ENCODE results near the gene FGD3. TPM values are rescaled to one million over a fixed set of nuclear protein-coding genes. Genes with fewer than 3 reads are reported as not detected.

FGD3 gene
- total and polyA plus RNA-seq, 9 of the 15 experiments (the other 6 are each of a cell fraction or from before 2014, with no cell fraction given): 0.07 to 1.3 (median 0.29) TPM

GRCh38 chr9:93003552-93004407, 56.5 kb downstream of the FGD3 start (continued):
- TF ChIP-seq, protein P1, sequence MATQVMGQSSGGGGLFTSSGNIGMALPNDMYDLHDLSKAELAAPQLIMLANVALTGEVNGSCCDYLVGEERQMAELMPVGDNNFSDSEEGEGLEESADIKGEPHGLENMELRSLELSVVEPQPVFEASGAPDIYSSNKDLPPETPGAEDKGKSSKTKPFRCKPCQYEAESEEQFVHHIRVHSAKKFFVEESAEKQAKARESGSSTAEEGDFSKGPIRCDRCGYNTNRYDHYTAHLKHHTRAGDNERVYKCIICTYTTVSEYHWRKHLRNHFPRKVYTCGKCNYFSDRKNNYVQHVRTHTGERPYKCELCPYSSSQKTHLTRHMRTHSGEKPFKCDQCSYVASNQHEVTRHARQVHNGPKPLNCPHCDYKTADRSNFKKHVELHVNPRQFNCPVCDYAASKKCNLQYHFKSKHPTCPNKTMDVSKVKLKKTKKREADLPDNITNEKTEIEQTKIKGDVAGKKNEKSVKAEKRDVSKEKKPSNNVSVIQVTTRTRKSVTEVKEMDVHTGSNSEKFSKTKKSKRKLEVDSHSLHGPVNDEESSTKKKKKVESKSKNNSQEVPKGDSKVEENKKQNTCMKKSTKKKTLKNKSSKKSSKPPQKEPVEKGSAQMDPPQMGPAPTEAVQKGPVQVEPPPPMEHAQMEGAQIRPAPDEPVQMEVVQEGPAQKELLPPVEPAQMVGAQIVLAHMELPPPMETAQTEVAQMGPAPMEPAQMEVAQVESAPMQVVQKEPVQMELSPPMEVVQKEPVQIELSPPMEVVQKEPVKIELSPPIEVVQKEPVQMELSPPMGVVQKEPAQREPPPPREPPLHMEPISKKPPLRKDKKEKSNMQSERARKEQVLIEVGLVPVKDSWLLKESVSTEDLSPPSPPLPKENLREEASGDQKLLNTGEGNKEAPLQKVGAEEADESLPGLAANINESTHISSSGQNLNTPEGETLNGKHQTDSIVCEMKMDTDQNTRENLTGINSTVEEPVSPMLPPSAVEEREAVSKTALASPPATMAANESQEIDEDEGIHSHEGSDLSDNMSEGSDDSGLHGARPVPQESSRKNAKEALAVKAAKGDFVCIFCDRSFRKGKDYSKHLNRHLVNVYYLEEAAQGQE (IDR thresholded peaks at IDR 0.05; ENCODE audit: borderline replicate concordance): peak; percentile 71; the same call in 1 of the 2 replicates
- TF ChIP-seq, protein P1 (CRISPR knock-in tag; IDR thresholded peaks at IDR 0.05; ENCODE audit: low read depth): no peak
- TF ChIP-seq NFIX (CRISPR knock-in tag; IDR thresholded peaks at IDR 0.05; ENCODE audit: low read depth) (no peak), ESRRA (IDR thresholded peaks at IDR 0.05; ENCODE audit: borderline replicate concordance, low read depth) (peak; percentile 52; the same call in 1 of the 2 replicates), ZNF407 (IDR thresholded peaks at IDR 0.05; ENCODE audit: low read depth) (no peak)

Measured in K562 (cell line).